OCI-LY7 (cell line): ENCODE data around the gene DLGAP4. TPM values are rescaled to one million over a fixed set of nuclear protein-coding genes. Genes with fewer than 3 reads are reported as not detected.
A peak's percentile ranks its signal among the peaks of the same experiment; 100 is the strongest.

Experiments
- BruUV-seq: library from RNA; stranded (reverse); fragments of 400-500 nt; replicated peaks from 2 replicates; lab custom pipeline; 2021; lab: Mats Ljungman, UMichigan
- CTCF ChIA-PET: fragments of 300-600 bp; sonication (Branson Sonifier 250); formaldehyde crosslinking; loops from one replicate; lab custom pipeline; 2022; ENCODE audit warnings: antibody characterized with exemption; ENCODE audit not compliant: unreplicated experiment; lab: Charles Lee
- POLR2A ChIA-PET: fragments of 300-600 bp; sonication (Branson Sonifier 250); formaldehyde crosslinking; loops from one replicate; lab custom pipeline; 2022; ENCODE audit warnings: antibody characterized with exemption; lab: Charles Lee
- DNase-seq: peaks from one replicate; pipeline ENCODE4 v3.0.0-alpha.2; 2015; ENCODE audit warnings: low spot score
- H2AFZ ChIP-seq: fragments of 200-600 bp; sonication (generic), shearing (Covaris generic); 2 replicates; pipeline ENCODE4 v1.6.1; 2014; ENCODE audit warnings: mild to moderate bottlenecking, antibody characterized with exemption, low read length, moderate library complexity
- H3K27ac ChIP-seq: fragments of 200-600 bp; sonication (generic); 2 replicates; pipeline ENCODE4 v1.5.1; 2014; ENCODE audit warnings: mixed run types, low read depth, mild to moderate bottlenecking, moderate library complexity, low read length, inconsistent platforms; ENCODE audit not compliant: poor library complexity, severe bottlenecking
- H3K36me3 ChIP-seq: fragments of 200-600 bp; sonication (generic); 2 replicates; pipeline ENCODE4 v1.6.1; 2014; ENCODE audit warnings: mild to moderate bottlenecking, antibody characterized with exemption, low read length, moderate library complexity, mixed read lengths; ENCODE audit not compliant: insufficient read depth
- H3K4me1 ChIP-seq: fragments of 200-600 bp; sonication (generic); 2 replicates; pipeline ENCODE4 v1.5.1; 2014; ENCODE audit warnings: mild to moderate bottlenecking, low read length; ENCODE audit not compliant: insufficient read depth, poor library complexity, severe bottlenecking
- H3K4me2 ChIP-seq: fragments of 200-600 bp; sonication (generic); 2 replicates; pipeline ENCODE4 v1.6.1; 2014; ENCODE audit warnings: mild to moderate bottlenecking, low read length
- H3K4me3 ChIP-seq: fragments of 200-600 bp; sonication (generic); 2 replicates; pipeline ENCODE4 v1.5.1; 2014; ENCODE audit warnings: mild to moderate bottlenecking, low read depth, low read length; ENCODE audit not compliant: poor library complexity, severe bottlenecking
- H3K79me2 ChIP-seq: fragments of 200-600 bp; sonication (generic); 2 replicates; pipeline ENCODE4 v1.6.1; 2016; ENCODE audit warnings: low read depth, mild to moderate bottlenecking, low read length, moderate library complexity, mixed read lengths; ENCODE audit not compliant: insufficient read depth
- H3K9me2 ChIP-seq: fragments of 200-600 bp; sonication (generic); 2 replicates; pipeline ENCODE4 v1.6.1; 2016; ENCODE audit warnings: mild to moderate bottlenecking, low read length, mixed read lengths; ENCODE audit not compliant: insufficient read depth
- H3K9me3 ChIP-seq: fragments of 200-600 bp; sonication (generic); 2 replicates; pipeline ENCODE4 v1.6.1; 2014; ENCODE audit warnings: mild to moderate bottlenecking, mixed run types, low read length, mixed read lengths
- H4K20me1 ChIP-seq: fragments of 200-600 bp; sonication (generic); 2 replicates; pipeline ENCODE4 v1.6.1; 2014; ENCODE audit warnings: mild to moderate bottlenecking, antibody characterized with exemption, low read length, moderate library complexity, mixed read lengths; ENCODE audit not compliant: insufficient read depth
- CTCF ChIP-seq: fragments of 200-600 bp; sonication (generic); conservative IDR thresholded peaks from 2 replicates; pipeline ENCODE4 v1.5.1; 2014; ENCODE audit warnings: mild to moderate bottlenecking, antibody characterized with exemption, low read length, moderate library complexity, mixed read lengths
- EZH2phosphoT487 ChIP-seq: fragments of 200-600 bp; sonication (generic); IDR thresholded peaks from 2 replicates; pipeline ENCODE4 v1.6.1; 2018; ENCODE audit warnings: low read depth, borderline replicate concordance, mild to moderate bottlenecking, mixed run types, antibody characterized with exemption, low read length, moderate library complexity, mixed read lengths
- intact Hi-C: fragments of 100-400 bp; cut with micrococcal nuclease; formaldehyde crosslinking; loops from one replicate; pipeline ENCODE4 v1.10.0; 2022; ENCODE audit not compliant: unreplicated experiment
- total RNA-seq, 2 experiments: library from RNA; depleted of rRNA in 1 of 2; stranded (reverse); fragments of >200 nt in 1 of 2; shearing (Covaris generic) in 1 of 2; gene quantifications; 2 replicates each; pipeline ENCODE4 v1.2.3, GENCODE V29; 2014 to 2022

The DLGAP4 gene
- total RNA-seq, 2 experiments from 2014 or later = 7.7 to 41.6 TPM

- Histone ChIP-seq H3K27ac (peak overlapping the region; percentile 71), H4K20me1 (no peaks in the 10 kb centered on the region), H3K4me3 (peak overlapping the region; percentile 96), H3K9me3 (no peaks in the 10 kb centered on the region), H3K36me3 (no peaks in the 10 kb centered on the region), H3K4me2 (peak overlapping the region; percentile 100), H2AFZ (no peak overlapping the region), H3K9me2 (no peaks in the 10 kb centered on the region), H3K4me1 (peaks cover 66% of the 10 kb centered on the region), H3K79me2 (peaks cover 48% of the 10 kb centered on the region; the same call in 1 of the 2 replicates)
- ChIA-PET CTCF (no interaction called here), POLR2A (interaction anchor here (2.0 kb wide), 1 partner anchor 9 kb away, joined by 7 read pairs; no protein-coding TSS in a partner anchor)
- no peak for TF ChIP-seq EZH2phosphoT487
- no peak for TF ChIP-seq CTCF
- intact Hi-C loops = loop anchor here (5.0 kb wide), 2 partner anchors 109 to 144 kb away; partner anchors contain the start of genes RAB5IF and TGIF2
- BruUV-seq = TSS peak; percentile 69
- peak; percentile 29 for DNase-seq
These were observed 157.3 kb downstream of the DLGAP4 start for GRCh38 chr20:36463212-36464061.

GRCh38 chr20:36465109-36466080 is 159.3 kb downstream of the DLGAP4 start:
- Histone ChIP-seq H3K27ac (peak overlapping the region; percentile 62), H3K4me3 (no peak overlapping the region), H3K9me2 (no peaks in the 10 kb centered on the region), H4K20me1 (no peaks in the 10 kb centered on the region), H3K4me1 (peaks cover 82% of the 10 kb centered on the region), H2AFZ (no peak overlapping the region), H3K79me2 (peaks cover 67% of the 10 kb centered on the region; the same call in 1 of the 2 replicates), H3K36me3 (no peaks in the 10 kb centered on the region), H3K9me3 (no peaks in the 10 kb centered on the region), H3K4me2 (peak overlapping the region; percentile 69)
- ChIA-PET POLR2A (interaction anchor here (0.7 to 0.8 kb wide), 2 partner anchors 120 to 201 kb away, joined by 3 read pairs; no protein-coding TSS in a partner anchor), CTCF (no interaction called here)
- no peak for TF ChIP-seq CTCF
- BruUV-seq = no TSS peak
- DNase-seq = no peak
- intact Hi-C loops = no loop called here
